ENCODE measurements around the gene APOB. TPM values are rescaled to one million over a fixed set of nuclear protein-coding genes. Genes with fewer than 3 reads are reported as not detected.

APOB gene
- total RNA-seq, 4 donors from 2014 or later: 0.11 to 0.13 TPM; not detected in 2

DNA sequence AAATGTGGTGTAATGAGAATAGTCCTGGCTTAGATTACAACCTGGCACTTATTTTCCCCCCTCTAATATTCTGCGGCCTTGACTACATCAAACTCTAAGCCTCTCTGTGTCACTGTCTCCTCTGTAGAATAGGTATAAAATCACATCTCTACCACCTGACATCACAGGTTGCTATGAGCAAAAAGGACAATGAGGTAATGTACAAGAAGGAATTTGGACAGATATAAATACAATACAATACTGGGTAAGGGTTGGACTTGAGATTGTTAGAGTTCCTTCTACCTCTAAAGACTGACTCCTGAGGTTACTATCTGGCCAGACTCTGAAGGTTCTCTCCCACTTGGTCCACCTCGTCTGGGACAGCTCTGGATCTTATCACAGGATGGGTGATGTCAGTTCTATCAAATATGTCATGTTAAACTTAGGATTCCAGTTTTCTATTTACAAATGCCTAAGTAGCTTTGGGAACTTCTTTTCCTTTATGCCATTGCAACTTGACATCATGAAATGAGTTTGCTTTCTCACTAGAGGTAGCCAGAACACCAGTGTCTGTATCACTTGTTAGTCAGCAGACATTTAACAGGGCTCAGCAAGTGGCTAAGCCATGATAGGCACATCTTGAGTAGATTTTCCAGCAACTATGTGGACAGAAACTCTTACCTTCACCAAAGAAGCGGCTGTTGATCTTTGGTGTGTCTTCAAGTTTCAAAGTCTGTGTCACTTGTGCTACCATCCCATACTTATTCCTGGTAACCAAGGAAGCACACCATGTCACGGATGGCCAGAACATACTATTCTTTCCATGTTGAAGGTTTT lies 9.5 kb downstream of the APOB start:
- TF ChIP-seq CTCF (IDR thresholded peaks at IDR 0.05) (no peak), POLR2A (IDR thresholded peaks at IDR 0.05) (no peak)
- 91 to 92% methylated on average over 4 of the region's 4 CpGs for whole genome bisulfite sequencing, 2 donors
- H3K4me3 ChIP-seq (replicated peaks in 1 of 3): no peak overlapping the region
- no peaks in the 10 kb centered on the region for H3K27me3 ChIP-seq
- H3K4me1 ChIP-seq: peaks cover 4 to 5% of the 10 kb centered on the region in 2 donors
- no peak for DNase-seq
- intact Hi-C loops (cut with DNase I): no loop called here
- no peaks in the 10 kb centered on the region for H3K9me3 ChIP-seq
- no peaks in the 10 kb centered on the region for H3K36me3 ChIP-seq
- no peak overlapping the region for H3K27ac ChIP-seq

- Histone ChIP-seq H3K27me3 (no peaks in the 10 kb centered on the region), H3K4me3 (replicated peaks in 1 of 3) (no peak overlapping the region), H3K4me1 (no peaks in the 10 kb centered on the region), H3K9me3 (no peaks in the 10 kb centered on the region), H3K36me3 (no peaks in the 10 kb centered on the region), H3K27ac (no peak overlapping the region)
- 97 to 98% methylated on average over 2 of the region's 2 CpGs for WGBS, 2 donors
- DNase-seq: no peak
- intact Hi-C loops (cut with DNase I): no loop called here
- TF ChIP-seq POLR2A (IDR thresholded peaks at IDR 0.05) (no peak), CTCF (IDR thresholded peaks at IDR 0.05) (no peak)
Measured at GRCh38 chr2:21033237-21034155, 10.4 kb downstream of the APOB start.

DNA sequence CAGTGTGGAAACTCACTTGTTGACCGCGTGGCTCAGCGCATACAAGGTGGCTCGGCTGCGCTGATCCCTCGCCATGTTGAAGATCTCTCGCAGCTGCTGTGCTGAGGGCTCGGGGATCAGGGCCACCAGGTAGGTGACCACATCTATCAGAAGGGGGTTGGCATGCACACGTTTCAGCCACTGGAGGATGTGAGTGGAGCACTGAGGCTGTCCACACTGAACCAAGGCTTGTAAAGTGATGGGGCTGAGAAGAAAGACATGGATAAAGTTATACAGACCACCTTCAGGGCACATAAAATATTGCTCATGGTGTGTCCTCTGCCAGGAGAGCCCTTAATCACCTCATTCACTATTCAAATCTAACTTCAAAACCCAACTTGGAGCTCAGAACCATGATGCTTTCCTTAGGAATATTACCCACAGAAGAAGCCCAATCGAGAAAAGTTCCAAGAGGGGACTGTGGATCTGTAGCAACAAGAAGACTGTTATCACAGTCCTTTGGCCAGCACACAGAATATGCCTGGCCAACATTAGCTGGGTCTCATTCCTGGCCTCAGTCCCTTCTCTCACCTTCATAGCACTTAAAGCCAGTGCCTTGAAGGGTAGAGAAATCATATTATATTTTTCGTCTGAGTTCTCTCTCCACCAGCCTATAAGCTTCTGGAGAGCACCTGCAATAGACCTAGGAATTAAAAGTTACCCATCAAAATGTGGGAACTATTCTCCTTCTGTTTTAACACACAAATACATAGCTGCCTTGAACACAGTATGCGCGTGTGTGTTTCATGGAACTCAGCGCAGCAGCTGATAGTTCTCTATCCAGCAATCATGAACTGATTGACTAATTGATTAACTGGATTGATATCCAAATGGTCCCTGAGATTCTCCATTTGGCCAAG lies 11.3 kb downstream of the APOB start:
- H3K4me3 ChIP-seq (replicated peaks in 1 of 3): no peak overlapping the region
- H3K4me1 ChIP-seq: no peaks in the 10 kb centered on the region
- DNase-seq: no peak
- H3K27ac ChIP-seq: no peak overlapping the region
- TF ChIP-seq CTCF (IDR thresholded peaks at IDR 0.05): no peak
- no peak for TF ChIP-seq POLR2A (IDR thresholded peaks at IDR 0.05)
- WGBS, 2 donors: 87 to 90% methylated on average over 14 of the region's 14 CpGs
- H3K27me3 ChIP-seq: no peaks in the 10 kb centered on the region
- intact Hi-C loops (cut with DNase I): no loop called here
- no peaks in the 10 kb centered on the region for H3K9me3 ChIP-seq
- H3K36me3 ChIP-seq: no peaks in the 10 kb centered on the region

GRCh38 chr2:21030983-21031968 lies 12.6 kb downstream of the APOB start:
- intact Hi-C loops (cut with DNase I): no loop called here
- WGBS, 2 donors: 82 to 86% methylated on average over 4 of the region's 4 CpGs
- Histone ChIP-seq H3K27me3 (no peaks in the 10 kb centered on the region), H3K9me3 (no peaks in the 10 kb centered on the region), H3K4me1 (no peaks in the 10 kb centered on the region), H3K4me3 (replicated peaks in 1 of 3) (no peak overlapping the region), H3K36me3 (no peaks in the 10 kb centered on the region), H3K27ac (no peak overlapping the region)
- TF ChIP-seq POLR2A (IDR thresholded peaks at IDR 0.05) (no peak), CTCF (IDR thresholded peaks at IDR 0.05) (no peak)
- DNase-seq: no peak
